ENCODE results near the gene ANKRD50. TPM values are rescaled to one million over a fixed set of nuclear protein-coding genes. Genes with fewer than 3 reads are reported as not detected.

Gene ANKRD50
- total and polyA plus RNA-seq, 2 of the 13 experiments (the other 11 are each of a cell fraction or from before 2014, with no cell fraction given): 2.4 to 4.4 TPM

DNA sequence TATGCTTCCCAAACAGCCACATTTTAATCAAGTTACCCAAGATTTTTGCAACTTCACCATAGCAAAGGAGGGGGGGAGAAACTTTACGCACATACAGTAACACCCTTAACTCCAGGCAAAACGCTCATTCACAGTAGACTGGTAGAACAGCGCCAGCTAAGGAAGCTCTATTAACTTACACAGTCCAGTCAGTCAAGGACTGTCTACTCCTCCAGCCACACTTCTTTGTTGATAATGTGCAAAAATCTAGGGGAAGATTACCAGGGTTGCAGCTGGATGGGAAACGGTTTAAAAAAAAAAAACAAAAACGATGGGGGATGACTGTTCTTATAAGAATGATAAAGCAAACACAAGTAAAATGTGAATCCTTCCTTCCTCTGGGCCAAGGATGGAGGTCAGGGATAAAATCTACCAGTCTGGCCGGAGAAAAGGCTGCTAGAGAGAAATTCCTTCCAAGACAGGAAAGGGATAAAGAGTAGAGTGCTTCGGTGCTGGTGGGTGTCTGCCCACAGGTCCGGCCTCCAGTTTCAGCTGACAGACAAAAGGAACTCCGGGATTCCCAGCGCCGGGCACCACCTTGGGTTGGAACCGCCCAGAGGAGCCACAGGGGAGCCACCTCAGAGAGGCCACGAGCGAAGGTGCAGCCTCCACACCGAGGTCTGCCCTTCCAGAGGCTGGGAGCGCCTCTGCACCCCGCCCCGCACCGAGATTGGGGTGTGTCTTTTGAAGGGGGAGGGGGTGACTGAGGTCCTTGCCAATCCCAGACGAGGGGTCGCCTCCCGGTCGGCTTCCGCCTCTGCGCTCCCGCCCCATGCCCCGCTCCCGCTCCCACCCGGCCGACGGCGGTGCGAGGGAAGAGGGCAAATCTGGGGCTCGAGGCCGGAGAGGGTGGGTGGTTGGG is 811 bp downstream of the ANKRD50 start (continued):
- TF ChIP-seq, protein P1, sequence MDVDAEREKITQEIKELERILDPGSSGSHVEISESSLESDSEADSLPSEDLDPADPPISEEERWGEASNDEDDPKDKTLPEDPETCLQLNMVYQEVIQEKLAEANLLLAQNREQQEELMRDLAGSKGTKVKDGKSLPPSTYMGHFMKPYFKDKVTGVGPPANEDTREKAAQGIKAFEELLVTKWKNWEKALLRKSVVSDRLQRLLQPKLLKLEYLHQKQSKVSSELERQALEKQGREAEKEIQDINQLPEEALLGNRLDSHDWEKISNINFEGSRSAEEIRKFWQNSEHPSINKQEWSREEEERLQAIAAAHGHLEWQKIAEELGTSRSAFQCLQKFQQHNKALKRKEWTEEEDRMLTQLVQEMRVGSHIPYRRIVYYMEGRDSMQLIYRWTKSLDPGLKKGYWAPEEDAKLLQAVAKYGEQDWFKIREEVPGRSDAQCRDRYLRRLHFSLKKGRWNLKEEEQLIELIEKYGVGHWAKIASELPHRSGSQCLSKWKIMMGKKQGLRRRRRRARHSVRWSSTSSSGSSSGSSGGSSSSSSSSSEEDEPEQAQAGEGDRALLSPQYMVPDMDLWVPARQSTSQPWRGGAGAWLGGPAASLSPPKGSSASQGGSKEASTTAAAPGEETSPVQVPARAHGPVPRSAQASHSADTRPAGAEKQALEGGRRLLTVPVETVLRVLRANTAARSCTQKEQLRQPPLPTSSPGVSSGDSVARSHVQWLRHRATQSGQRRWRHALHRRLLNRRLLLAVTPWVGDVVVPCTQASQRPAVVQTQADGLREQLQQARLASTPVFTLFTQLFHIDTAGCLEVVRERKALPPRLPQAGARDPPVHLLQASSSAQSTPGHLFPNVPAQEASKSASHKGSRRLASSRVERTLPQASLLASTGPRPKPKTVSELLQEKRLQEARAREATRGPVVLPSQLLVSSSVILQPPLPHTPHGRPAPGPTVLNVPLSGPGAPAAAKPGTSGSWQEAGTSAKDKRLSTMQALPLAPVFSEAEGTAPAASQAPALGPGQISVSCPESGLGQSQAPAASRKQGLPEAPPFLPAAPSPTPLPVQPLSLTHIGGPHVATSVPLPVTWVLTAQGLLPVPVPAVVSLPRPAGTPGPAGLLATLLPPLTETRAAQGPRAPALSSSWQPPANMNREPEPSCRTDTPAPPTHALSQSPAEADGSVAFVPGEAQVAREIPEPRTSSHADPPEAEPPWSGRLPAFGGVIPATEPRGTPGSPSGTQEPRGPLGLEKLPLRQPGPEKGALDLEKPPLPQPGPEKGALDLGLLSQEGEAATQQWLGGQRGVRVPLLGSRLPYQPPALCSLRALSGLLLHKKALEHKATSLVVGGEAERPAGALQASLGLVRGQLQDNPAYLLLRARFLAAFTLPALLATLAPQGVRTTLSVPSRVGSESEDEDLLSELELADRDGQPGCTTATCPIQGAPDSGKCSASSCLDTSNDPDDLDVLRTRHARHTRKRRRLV (CRISPR knock-in tag; IDR thresholded peaks at IDR 0.05): no peak
- TF ChIP-seq ATM (IDR thresholded peaks at IDR 0.05; ENCODE audit: borderline replicate concordance): no peak
- peak; percentile 65; the same call in 1 of the 2 replicates for TF ChIP-seq SALL1 (CRISPR knock-in tag; IDR thresholded peaks at IDR 0.05)
- no peak for TF ChIP-seq ZNF782 (CRISPR knock-in tag; IDR thresholded peaks at IDR 0.05; ENCODE audit: borderline replicate concordance)
- TF ChIP-seq HMG20A (CRISPR knock-in tag; IDR thresholded peaks at IDR 0.05; ENCODE audit: borderline replicate concordance): no peak
- TF ChIP-seq, protein P2, sequence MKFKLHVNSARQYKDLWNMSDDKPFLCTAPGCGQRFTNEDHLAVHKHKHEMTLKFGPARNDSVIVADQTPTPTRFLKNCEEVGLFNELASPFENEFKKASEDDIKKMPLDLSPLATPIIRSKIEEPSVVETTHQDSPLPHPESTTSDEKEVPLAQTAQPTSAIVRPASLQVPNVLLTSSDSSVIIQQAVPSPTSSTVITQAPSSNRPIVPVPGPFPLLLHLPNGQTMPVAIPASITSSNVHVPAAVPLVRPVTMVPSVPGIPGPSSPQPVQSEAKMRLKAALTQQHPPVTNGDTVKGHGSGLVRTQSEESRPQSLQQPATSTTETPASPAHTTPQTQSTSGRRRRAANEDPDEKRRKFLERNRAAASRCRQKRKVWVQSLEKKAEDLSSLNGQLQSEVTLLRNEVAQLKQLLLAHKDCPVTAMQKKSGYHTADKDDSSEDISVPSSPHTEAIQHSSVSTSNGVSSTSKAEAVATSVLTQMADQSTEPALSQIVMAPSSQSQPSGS (CRISPR knock-in tag; IDR thresholded peaks at IDR 0.05): no peak
- no peak for TF ChIP-seq NFRKB (IDR thresholded peaks at IDR 0.05)
- TF ChIP-seq, protein P3, sequence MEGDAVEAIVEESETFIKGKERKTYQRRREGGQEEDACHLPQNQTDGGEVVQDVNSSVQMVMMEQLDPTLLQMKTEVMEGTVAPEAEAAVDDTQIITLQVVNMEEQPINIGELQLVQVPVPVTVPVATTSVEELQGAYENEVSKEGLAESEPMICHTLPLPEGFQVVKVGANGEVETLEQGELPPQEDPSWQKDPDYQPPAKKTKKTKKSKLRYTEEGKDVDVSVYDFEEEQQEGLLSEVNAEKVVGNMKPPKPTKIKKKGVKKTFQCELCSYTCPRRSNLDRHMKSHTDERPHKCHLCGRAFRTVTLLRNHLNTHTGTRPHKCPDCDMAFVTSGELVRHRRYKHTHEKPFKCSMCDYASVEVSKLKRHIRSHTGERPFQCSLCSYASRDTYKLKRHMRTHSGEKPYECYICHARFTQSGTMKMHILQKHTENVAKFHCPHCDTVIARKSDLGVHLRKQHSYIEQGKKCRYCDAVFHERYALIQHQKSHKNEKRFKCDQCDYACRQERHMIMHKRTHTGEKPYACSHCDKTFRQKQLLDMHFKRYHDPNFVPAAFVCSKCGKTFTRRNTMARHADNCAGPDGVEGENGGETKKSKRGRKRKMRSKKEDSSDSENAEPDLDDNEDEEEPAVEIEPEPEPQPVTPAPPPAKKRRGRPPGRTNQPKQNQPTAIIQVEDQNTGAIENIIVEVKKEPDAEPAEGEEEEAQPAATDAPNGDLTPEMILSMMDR (CRISPR knock-in tag; IDR thresholded peaks at IDR 0.05): peak; percentile 45
- TF ChIP-seq CBX1 (IDR thresholded peaks at IDR 0.05; ENCODE audit: low read depth): no peak
- TF ChIP-seq NFE2L2 (IDR thresholded peaks at IDR 0.05; ENCODE audit: low read length): no peak
- TF ChIP-seq THYN1 (CRISPR knock-in tag; IDR thresholded peaks at IDR 0.05; ENCODE audit: borderline replicate concordance, low read depth): no peak
- TF ChIP-seq ZNF235 (CRISPR knock-in tag; IDR thresholded peaks at IDR 0.05; ENCODE audit: borderline replicate concordance): no peak
- TF ChIP-seq RBFOX2 (IDR thresholded peaks at IDR 0.05; ENCODE audit: low read depth, low read length): no peak
- TF ChIP-seq FOSL2 (CRISPR knock-in tag; IDR thresholded peaks at IDR 0.05): no peak
- TF ChIP-seq, protein P4, sequence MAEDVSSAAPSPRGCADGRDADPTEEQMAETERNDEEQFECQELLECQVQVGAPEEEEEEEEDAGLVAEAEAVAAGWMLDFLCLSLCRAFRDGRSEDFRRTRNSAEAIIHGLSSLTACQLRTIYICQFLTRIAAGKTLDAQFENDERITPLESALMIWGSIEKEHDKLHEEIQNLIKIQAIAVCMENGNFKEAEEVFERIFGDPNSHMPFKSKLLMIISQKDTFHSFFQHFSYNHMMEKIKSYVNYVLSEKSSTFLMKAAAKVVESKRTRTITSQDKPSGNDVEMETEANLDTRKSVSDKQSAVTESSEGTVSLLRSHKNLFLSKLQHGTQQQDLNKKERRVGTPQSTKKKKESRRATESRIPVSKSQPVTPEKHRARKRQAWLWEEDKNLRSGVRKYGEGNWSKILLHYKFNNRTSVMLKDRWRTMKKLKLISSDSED (CRISPR knock-in tag; IDR thresholded peaks at IDR 0.05): no peak
- no peak for TF ChIP-seq ADNP (CRISPR knock-in tag; IDR thresholded peaks at IDR 0.05)
- peak; percentile 78 for TF ChIP-seq NRL (CRISPR knock-in tag; IDR thresholded peaks at IDR 0.05; ENCODE audit: borderline replicate concordance)
- no peak for TF ChIP-seq HOXD1 (CRISPR knock-in tag; IDR thresholded peaks at IDR 0.05)
- no peak for TF ChIP-seq CAMTA2 (CRISPR knock-in tag; IDR thresholded peaks at IDR 0.05; ENCODE audit: borderline replicate concordance)
- TF ChIP-seq FOXK1 (CRISPR knock-in tag; IDR thresholded peaks at IDR 0.05; ENCODE audit: borderline replicate concordance, low read depth): 0 out of 2 replicates have a peak, but pooled peaks have one; percentile 3
